Bronchial smooth muscle cell (primary cell): ENCODE results near the gene NT5C1A. TPM values are rescaled to one million over a fixed set of nuclear protein-coding genes. Genes with fewer than 3 reads are reported as not detected.

Source experiments
- total RNA-seq: library from RNA; depleted of rRNA; stranded (reverse); fragments of >200 nt; gene quantifications from 2 replicates; pipeline ENCODE4 v1.2.1, GENCODE V29; 2014

Gene NT5C1A
- total RNA-seq: not detected in 2 replicates

GRCh38 chr1:39671793-39672550 lies at the start of gene NT5C1A:
TSS of gene NT5C1A (minus strand) at chr1:39672107. CDS start at chr1:39672038, 69 bp downstream.

GRCh38 chr1:39691383-39692151 lies 19.7 kb upstream of the NT5C1A start, which contains the start of gene HPCAL4:
TSS of gene HPCAL4 (minus strand) at chr1:39691433. CDS start at chr1:39684603, 6,830 bp downstream.

GRCh38 chr1:39639305-39640130 lies 32.4 kb downstream of the NT5C1A start, which contains the start of gene HEYL:
TSS of gene HEYL (minus strand) at chr1:39639643. CDS start at chr1:39639625, 18 bp downstream.

Other genes with a start within 250 kb of the NT5C1A start
- not detected in 2 replicates for gene BMP8A, start 180.5 kb downstream of the NT5C1A start, total RNA-seq
- gene PABPC4, start 95.3 kb downstream of the NT5C1A start, total RNA-seq: 203 and 244 TPM in 2 replicates
- gene HEYL, start 32.5 kb downstream of the NT5C1A start, total RNA-seq: not detected in 2 replicates
- gene HPCAL4, start 19.3 kb upstream of the NT5C1A start, total RNA-seq: under 0.01 TPM in 1 of 2 replicates, not detected in the other
- 34.4 and 42.9 TPM in 2 replicates for gene PPIE, start 66.8 kb upstream of the NT5C1A start, total RNA-seq
- gene OXCT2, start 99.2 kb upstream of the NT5C1A start, total RNA-seq: 0.09 and 2.2 TPM in 2 replicates
- gene BMP8B, start 116.8 kb upstream of the NT5C1A start, total RNA-seq: under 0.01 TPM in 1 of 2 replicates, not detected in the other
- 16.1 and 25.5 TPM in 2 replicates for gene TRIT1, start 211.4 kb upstream of the NT5C1A start, total RNA-seq
- gene MYCL, start 229.8 kb upstream of the NT5C1A start, total RNA-seq: 0.09 and 0.32 TPM in 2 replicates